Renal cortex interstitium (tissue), 11 donors: Measurements from ENCODE around the gene NFIX. TPM values are rescaled to one million over a fixed set of nuclear protein-coding genes. Genes with fewer than 3 reads are reported as not detected.

Experiments
- DNase-seq, 11 donors: peaks; one replicate each; pipeline ENCODE4 v3.0.0-alpha.2; 2013; ENCODE audit warnings: low read depth in 9 of 11, low spot score in 4 of 11; ENCODE audit errors: extremely low read depth in 1 of 11
- polyA plus RNA-seq, 3 donors: library from polyadenylated mRNA; unstranded; fragments of 120-200 nt; gene quantifications; one replicate each; pipeline ENCODE4 v1.2.1, GENCODE V29; 2013; ENCODE audit not compliant: insufficient read length in 3 of 3

The NFIX gene
- polyA plus RNA-seq, 3 donors: 12.0 to 21.6 (median 21.3) TPM

DNA sequence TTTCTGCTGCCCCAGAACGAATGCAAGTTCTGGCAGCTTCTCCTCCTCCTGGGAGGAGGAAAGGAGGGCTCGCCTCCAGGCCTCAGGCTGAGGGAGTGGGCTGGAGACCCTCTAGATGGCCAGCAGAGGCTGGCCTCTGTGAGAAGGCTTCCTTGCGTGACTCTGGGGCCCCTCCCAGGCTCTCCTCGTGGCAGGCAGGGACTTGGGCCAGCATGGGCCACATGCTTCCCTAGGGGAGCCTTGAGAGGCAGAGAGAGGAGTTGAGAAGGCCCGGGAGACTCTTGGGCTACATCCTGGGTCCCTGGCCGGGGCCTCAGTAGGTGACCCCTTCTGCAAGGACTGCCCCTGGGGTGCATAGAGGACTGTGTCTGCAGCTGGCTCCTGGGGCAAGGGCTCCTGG is 81.5 kb downstream of the NFIX start:
- DNase-seq: no peak

GRCh38 chr19:13077240-13077639 is 82.0 kb downstream of the NFIX start:
- DNase-seq: no peak

DNA sequence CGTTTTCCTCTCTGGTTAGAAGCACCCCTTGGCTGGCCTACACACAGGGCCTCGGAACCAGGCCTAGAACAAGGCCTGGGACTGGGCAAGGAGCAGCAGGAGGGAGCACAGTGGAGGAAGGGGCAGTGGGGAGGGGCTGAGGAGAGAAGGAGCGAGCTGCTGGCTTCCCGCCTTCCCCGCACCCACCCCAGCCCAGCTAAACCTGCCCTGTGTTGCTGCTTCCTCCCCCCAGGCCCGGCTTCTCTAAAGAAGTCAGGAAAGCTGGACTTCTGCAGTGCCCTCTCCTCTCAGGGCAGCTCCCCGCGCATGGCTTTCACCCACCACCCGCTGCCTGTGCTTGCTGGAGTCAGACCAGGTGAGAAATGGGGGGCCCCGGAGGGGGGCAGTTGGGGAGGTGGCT is 83.1 kb downstream of the NFIX start:
- no peak for DNase-seq

DNA sequence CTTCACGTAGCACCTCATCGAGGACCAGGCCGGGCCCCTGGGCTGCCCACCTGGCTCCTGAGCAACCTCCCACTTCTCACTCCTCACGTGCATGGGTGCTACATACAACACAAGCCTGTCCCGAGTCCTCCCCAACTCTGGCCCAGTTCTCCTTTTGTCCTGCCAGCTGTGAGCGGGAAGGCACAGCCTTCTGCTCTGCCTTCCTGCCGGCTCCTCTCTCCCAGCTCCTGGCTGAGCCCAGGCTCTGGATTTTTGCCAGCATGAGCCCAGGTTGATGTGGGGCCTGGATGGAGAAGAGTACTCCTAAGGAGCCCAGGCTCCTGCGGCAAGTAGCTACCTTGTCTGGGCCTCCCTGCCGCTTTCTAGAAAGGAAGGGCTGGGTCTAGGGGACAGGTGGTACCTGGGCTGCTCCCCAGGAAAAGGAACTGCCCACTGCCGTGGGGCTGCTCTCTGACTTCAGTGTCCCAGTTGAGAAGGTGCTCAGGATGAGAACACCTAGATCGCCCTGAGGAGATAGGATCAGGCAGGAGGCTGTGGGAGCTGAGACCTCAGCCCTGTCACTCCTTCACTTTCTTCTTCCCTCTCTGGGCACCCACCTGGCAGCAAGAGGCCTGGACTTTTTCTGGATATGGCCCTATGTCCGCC is 83.7 kb downstream of the NFIX start:
- no peak for DNase-seq

GRCh38 chr19:13079542-13079986 is 84.3 kb downstream of the NFIX start:
- DNase-seq: no peak

DNA sequence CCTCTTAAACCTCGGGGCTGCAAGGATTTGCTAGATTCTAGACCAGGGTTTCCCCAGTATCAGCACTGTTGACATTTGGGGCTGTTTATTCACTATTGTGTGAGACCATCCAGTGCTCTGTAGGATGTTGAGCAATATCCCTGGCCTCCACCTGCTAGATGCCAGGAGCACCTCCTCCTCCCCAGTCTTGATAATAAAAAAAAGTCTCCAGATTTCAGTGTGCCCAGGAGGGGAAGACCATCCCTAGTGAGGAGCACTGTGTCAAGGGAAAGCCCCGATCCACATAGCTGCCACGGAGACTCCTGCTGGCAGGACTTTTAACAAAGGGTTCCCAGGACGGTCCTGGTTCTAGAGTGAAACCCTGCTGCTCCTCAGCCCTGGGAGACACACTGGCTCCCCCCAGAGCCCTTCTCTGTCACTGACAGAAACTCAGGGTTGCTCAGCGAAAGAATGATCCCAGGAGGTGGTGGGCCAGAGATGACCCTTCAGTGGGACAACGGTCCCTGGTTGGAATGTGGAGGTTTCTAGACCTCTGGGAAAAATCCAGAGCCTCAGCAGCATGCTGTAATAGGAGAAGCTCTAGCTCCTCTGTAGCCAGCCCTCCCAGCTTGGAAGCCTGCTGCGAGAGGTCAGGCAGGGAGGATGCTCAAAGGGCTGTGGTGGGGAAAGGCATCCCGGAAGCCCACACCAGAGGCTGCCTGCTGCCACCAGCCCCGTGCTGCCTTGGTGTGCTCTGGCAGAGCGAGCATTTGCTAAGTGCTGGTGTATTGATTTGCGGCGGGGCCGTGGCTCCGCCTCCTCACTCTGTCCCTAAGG is 87.1 kb downstream of the NFIX start:
- no peak for DNase-seq

- DNase-seq: no peak
Measured at GRCh38 chr19:13083008-13083404, 87.7 kb downstream of the NFIX start.

DNA sequence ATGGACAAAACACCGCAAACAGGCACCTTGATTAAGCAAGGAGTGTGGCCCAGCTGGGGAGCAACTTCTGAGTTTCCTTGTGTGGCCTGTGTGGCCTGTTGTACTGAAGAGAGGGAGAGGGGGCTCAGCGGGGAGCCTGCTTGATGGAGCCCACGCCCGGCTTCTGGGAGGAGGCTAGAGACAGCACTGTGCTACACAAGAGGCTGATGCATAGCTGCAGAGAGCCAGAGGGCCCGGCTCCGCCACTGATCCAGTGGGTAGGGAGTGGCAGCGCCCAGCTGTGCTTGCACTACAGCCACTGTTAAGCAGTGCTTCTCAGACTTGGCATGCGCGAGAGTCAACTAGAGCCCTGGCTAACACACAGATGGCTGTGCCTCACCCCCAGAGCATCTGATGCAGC is 88.4 kb downstream of the NFIX start:
- no peak for DNase-seq

DNA sequence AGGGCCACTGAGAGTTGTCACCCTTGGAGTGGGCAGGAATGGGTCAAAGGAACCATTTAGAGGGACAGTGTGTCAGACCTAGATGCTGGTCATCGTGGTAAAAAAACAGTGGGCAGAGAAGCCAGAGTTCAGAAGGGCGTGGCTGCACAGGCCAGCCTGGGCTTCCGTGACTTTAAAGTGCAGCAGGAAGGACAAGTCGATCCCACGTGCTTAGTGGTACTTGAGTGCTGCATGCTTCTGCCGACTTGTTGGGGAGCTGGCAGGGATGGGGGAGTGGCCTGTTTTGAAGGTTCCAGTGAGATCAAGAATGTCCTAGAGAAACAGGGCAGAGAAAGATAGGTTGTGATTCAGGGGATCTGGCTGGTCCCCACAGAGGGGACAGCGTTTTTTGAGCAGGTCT is 90.4 kb downstream of the NFIX start:
- DNase-seq: no peak

GRCh38 chr19:13086341-13086740 is 91.1 kb downstream of the NFIX start:
- no peak for DNase-seq

GRCh38 chr19:13087295-13087694 is 92.0 kb downstream of the NFIX start:
- no peak for DNase-seq

- no peak for DNase-seq
Measured at GRCh38 chr19:13087795-13088537, 92.7 kb downstream of the NFIX start.

DNA sequence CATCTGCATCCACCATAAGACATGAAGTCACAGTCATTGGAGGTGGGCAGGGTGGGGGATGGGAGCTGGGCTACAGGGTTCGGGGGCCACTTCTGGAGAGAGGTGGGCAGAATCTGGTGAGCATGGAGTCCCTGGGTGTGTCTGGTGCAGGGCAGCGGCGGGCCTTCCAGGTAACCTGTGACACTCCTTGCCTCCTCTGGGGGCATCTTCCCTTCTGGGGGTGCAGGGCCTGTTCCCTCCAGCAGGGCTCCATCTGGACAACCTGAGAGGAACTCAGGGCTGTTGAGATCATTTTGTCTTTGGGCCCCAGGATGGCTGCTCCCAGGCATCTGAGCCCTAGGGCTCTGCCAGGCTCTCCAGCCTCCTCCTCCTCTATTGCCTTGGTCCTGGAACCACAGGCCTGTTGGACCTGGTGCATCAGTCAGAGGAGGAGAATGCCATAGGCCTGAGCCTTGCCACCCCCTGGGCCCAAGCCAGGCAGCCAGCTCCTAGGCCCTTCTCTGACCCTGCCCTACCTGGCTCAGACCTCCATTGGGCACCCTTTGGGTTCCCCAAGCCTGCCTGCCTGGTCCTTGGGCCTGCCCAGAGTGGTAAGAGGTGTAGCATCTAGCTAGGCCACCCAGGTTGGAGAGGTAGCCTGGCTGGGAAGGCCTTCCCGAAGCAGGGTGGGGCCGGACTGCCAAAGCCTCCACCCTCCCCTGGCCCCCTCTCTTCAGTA is 94.0 kb downstream of the NFIX start:
- no peak for DNase-seq

- no peak for DNase-seq
Measured at GRCh38 chr19:13089857-13090507, 94.7 kb downstream of the NFIX start.

GRCh38 chr19:13090511-13091231 is 95.4 kb downstream of the NFIX start:
- no peak for DNase-seq

DNA sequence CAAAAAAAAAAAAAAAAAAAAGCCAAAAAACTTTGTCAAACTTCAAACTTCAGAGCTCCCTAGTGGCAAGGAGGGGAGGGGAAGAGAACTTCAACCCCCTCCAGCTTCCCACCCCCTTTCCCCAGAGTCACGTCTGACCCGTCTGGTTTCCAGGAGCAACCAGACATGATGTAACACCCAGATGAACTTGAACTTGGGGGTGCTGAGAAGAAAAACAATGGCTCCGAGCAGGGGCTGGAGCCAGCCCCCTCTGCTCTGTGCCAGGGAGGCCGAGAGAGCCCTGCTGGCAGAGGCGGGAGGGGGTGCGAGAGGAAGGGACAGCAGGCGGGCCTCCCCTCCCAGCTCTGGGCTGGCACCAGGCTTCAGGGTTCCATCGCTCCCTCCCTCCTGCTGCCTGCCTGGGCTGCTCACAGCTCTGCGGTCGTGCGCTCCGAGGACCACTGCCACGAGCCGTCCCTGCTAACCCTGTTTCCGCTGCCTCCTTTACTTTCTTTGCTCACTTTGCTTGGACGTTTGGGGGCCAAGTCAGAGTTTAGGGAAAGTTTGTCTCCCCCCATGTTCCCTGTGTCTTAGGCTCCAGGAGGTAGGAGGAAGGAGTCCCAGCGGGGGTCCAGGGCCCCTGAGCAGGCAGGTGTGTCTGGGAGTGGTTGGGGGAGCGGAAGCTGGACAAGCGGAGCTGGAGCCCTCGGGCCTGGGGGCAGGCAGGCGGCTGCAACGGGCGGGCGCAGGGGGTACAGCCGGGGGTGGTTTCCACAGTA is 96.3 kb downstream of the NFIX start:
- peak in 3 of 11 donors; percentile 60 to 75 (median 67) for DNase-seq

- no peak for DNase-seq
Measured at GRCh38 chr19:13092158-13092543, 96.9 kb downstream of the NFIX start.
